HepG2 (cell line): ENCODE measurements around the gene HIBADH. TPM values are rescaled to one million over a fixed set of nuclear protein-coding genes. Genes with fewer than 3 reads are reported as not detected.

Experiments
- ATAC-seq: fragments of 200-7000 bp; cut with Tn5 transposase; 3 replicates; pipeline ENCODE4 v1.9.1; 2020; ENCODE audit warnings: mild to moderate bottlenecking, moderate library complexity
- BruUV-seq: library from RNA; stranded (reverse); fragments of 400-500 nt; replicated peaks from 2 replicates; lab custom pipeline; 2021; lab: Mats Ljungman, UMichigan
- CTCF ChIA-PET: fragments of 300-600 bp; formaldehyde crosslinking; extraction: SDS; loops from one replicate; lab custom pipeline; 2021; ENCODE audit warnings: low total read pairs, inconsistent platforms, low intra/inter-chr PET ratio; lab: Yijun Ruan, JAX
- POLR2A ChIA-PET: fragments of 350-600 bp; sonication (Branson Sonifier 250); formaldehyde crosslinking; loops from one replicate; lab custom pipeline; 2020; ENCODE audit warnings: antibody characterized with exemption, inconsistent platforms; lab: Yijun Ruan, JAX
- DNase-seq: peaks from one replicate; pipeline ENCODE4 v3.0.0-alpha.2; 2015; ENCODE audit warnings: low spot score
- FAIRE-seq: peaks from 3 replicates; lab custom pipeline; 2011; peaks lifted over from hg19 to GRCh38; lab: Jason Lieb, UNC
- H2AFZ ChIP-seq: one replicate; pipeline ENCODE4 v1.6.1; 2011; ENCODE audit warnings: low read length, inconsistent platforms
- H3K27ac ChIP-seq: fragments of 300-600 bp; 3 replicates; pipeline ENCODE4 v1.8.0; 2011; ENCODE audit warnings: mixed run types, mild to moderate bottlenecking, mixed read lengths, low read length, inconsistent platforms; ENCODE audit not compliant: insufficient read depth; ENCODE audit errors: extremely low read length
- H3K27me3 ChIP-seq, 2 experiments: fragments of 200-600 bp in 1 of 2; 2 replicates in 1 of 2; 3 replicates in 1 of 2; pipeline versions ENCODE4 v1.6.0 to v1.8.0; 2011; ENCODE audit warnings: low read length in 2 of 2, mild to moderate bottlenecking in 2 of 2, moderate library complexity in 2 of 2, inconsistent platforms in 1 of 2; ENCODE audit not compliant: insufficient read depth in 2 of 2, control insufficient read depth in 1 of 2
- H3K36me3 ChIP-seq, 2 experiments: fragments of 200-600 bp in 1 of 2; replicated peaks in 1 of 2; 2 replicates in 1 of 2; 3 replicates in 1 of 2; pipeline versions ENCODE4 v1.5.1 to v1.8.0; 2011; ENCODE audit warnings: low read length in 2 of 2, inconsistent platforms in 1 of 2; ENCODE audit not compliant: insufficient read depth in 2 of 2, control insufficient read depth in 1 of 2
- H3K4me1 ChIP-seq: 2 replicates; pipeline ENCODE4 v1.5.1; 2012; ENCODE audit warnings: low read length, inconsistent platforms; ENCODE audit not compliant: insufficient read depth
- H3K4me2 ChIP-seq: 2 replicates; pipeline ENCODE4 v1.6.0; 2011; ENCODE audit warnings: low read depth, low read length, inconsistent platforms
- H3K4me3 ChIP-seq, 3 experiments: fragments of 200-600 bp in 1 of 3; sonication (generic), shearing (Covaris generic) in 1 of 3; replicated peaks in 1 of 3; 2 replicates each; pipeline ENCODE4 v1.5.1; 2011 to 2016; ENCODE audit warnings: low read length in 3 of 3, inconsistent platforms in 2 of 3, low read depth in 2 of 3, mild to moderate bottlenecking in 2 of 3, control low read depth in 1 of 3, mixed read lengths in 1 of 3; ENCODE audit not compliant: insufficient read depth in 1 of 3
- H3K79me2 ChIP-seq: one replicate; pipeline ENCODE4 v1.6.1; 2011; ENCODE audit warnings: low read length, inconsistent platforms; ENCODE audit not compliant: insufficient read depth
- H3K9ac ChIP-seq: 2 replicates; pipeline ENCODE4 v1.6.0; 2011; ENCODE audit warnings: mild to moderate bottlenecking, low read depth, low read length, inconsistent platforms; ENCODE audit not compliant: insufficient read depth
- H3K9me3 ChIP-seq: 2 replicates; pipeline ENCODE4 v1.5.1; 2012; ENCODE audit warnings: mild to moderate bottlenecking, low read length
- H4K20me1 ChIP-seq: 2 replicates; pipeline ENCODE4 v1.6.0; 2011; ENCODE audit warnings: inconsistent platforms, mild to moderate bottlenecking, low read length, moderate library complexity; ENCODE audit not compliant: insufficient read depth
- BRCA1 ChIP-seq: sonication (generic); formaldehyde crosslinking; IDR thresholded peaks from 2 replicates; pipeline ENCODE4 v1.4.0; 2020; ENCODE audit warnings: missing genetic modification reagents
- IRX3 ChIP-seq: sonication (generic); formaldehyde crosslinking; IDR thresholded peaks from 2 replicates; pipeline ENCODE4 v1.8.1; 2023; ENCODE audit warnings: mild to moderate bottlenecking, low read depth, missing genetic modification reagents, borderline replicate concordance
- NRL ChIP-seq: sonication (generic); formaldehyde crosslinking; IDR thresholded peaks from 2 replicates; pipeline ENCODE4 v1.5.0; 2020; ENCODE audit warnings: missing genetic modification reagents, mild to moderate bottlenecking, moderate library complexity, borderline replicate concordance
- PCBP1 ChIP-seq: fragments of 200-400 bp; formaldehyde crosslinking; IDR thresholded peaks from 2 replicates; pipeline ENCODE4 v1.6.1; 2017; ENCODE audit warnings: mild to moderate bottlenecking, low read depth, low read length, borderline replicate concordance
- ZBTB21 ChIP-seq: sonication (generic); formaldehyde crosslinking; IDR thresholded peaks from 2 replicates; pipeline ENCODE4 v1.4.0; 2020; ENCODE audit warnings: missing genetic modification reagents
- ZKSCAN5 ChIP-seq: sonication (generic); formaldehyde crosslinking; IDR thresholded peaks from 2 replicates; pipeline ENCODE4 v1.5.1; 2020; ENCODE audit warnings: mild to moderate bottlenecking, missing genetic modification reagents
- ZNF230 ChIP-seq: sonication (generic); formaldehyde crosslinking; IDR thresholded peaks from 2 replicates; pipeline ENCODE4 v1.4.0; 2020; ENCODE audit warnings: mild to moderate bottlenecking, missing genetic modification reagents
- ZNF317 ChIP-seq: sonication (generic); formaldehyde crosslinking; IDR thresholded peaks from 2 replicates; pipeline ENCODE4 v1.5.0; 2020; ENCODE audit warnings: mild to moderate bottlenecking, missing genetic modification reagents
- ZNF773 ChIP-seq: sonication (generic); formaldehyde crosslinking; IDR thresholded peaks from 2 replicates; pipeline ENCODE4 v1.4.0; 2020; ENCODE audit warnings: missing genetic modification reagents, borderline replicate concordance
- WGBS: methylation state at CpG from one replicate; pipeline ENCODE4 v1.1.6; 2017; ENCODE audit warnings: low lambda C conversion rate; 5-methylcytosine and 5-hydroxymethylcytosine counted together
- in situ Hi-C: cut with HindIII; loops from 2 replicates; pipeline ENCODE4 v1.10.0; 2017; ENCODE audit warnings: low pct_unique_long_range_greater_than_20kb; ENCODE audit not compliant: extremely low pct_ligation_motif_present
- intact Hi-C: fragments of 100-400 bp; cut with micrococcal nuclease; formaldehyde crosslinking; loops from one replicate; pipeline ENCODE4 v1.10.0; 2022; ENCODE audit not compliant: unreplicated experiment
- polyA plus RNA-seq, 8 experiments: library from polyadenylated mRNA; depleted of rRNA in 3 of 8; stranded (reverse) in 7 of 8; unstranded in 1 of 8; fragments of >200 nt; fragmentation: Illumina TruSeq in 4 of 8; extraction: Trizol in 4 of 8; gene quantifications; 2 replicates each; pipeline versions ENCODE4 v1.2.1 to v1.2.3, GENCODE V29; 2011 to 2016; ENCODE audit warnings: low read depth in 4 of 8, missing spikeins in 1 of 8, mixed read lengths in 1 of 8; ENCODE audit not compliant: insufficient read depth in 1 of 8
- total RNA-seq, 5 experiments: library from RNA; depleted of rRNA; stranded (reverse); fragments of >200 nt; fragmentation: Illumina TruSeq; extraction: Trizol; gene quantifications; 2 replicates each; pipeline ENCODE4 v1.2.3, GENCODE V29; 2016; ENCODE audit warnings: low read depth in 1 of 5
- TF ChIP-seq, protein P1 (sequence below): sonication (generic); formaldehyde crosslinking; IDR thresholded peaks from 2 replicates; pipeline ENCODE4 v1.8.0; 2022; ENCODE audit warnings: missing genetic modification reagents, mild to moderate bottlenecking, borderline replicate concordance
- TF ChIP-seq, protein P2 (sequence below): sonication (generic); formaldehyde crosslinking; IDR thresholded peaks from 2 replicates; pipeline ENCODE4 v1.8.1; 2022; ENCODE audit warnings: mild to moderate bottlenecking, missing genetic modification reagents
- TF ChIP-seq, protein P3 (sequence below): sonication (generic); formaldehyde crosslinking; IDR thresholded peaks from 2 replicates; pipeline ENCODE4 v1.4.0; 2020; ENCODE audit warnings: missing genetic modification reagents
- TF ChIP-seq, protein P4 (sequence below): sonication (generic); formaldehyde crosslinking; IDR thresholded peaks from 2 replicates; pipeline ENCODE4 v1.4.0; 2020; ENCODE audit warnings: missing genetic modification reagents
- TF ChIP-seq, protein P5 (sequence below): sonication (generic); formaldehyde crosslinking; IDR thresholded peaks from 2 replicates; pipeline ENCODE4 v1.4.0; 2020; ENCODE audit warnings: mild to moderate bottlenecking, low read depth, missing genetic modification reagents

Gene HIBADH
- total and polyA plus RNA-seq, 2 of the 13 experiments (the other 11 are each of a cell fraction or from before 2014, with no cell fraction given): 49.9 to 59.5 TPM

DNA sequence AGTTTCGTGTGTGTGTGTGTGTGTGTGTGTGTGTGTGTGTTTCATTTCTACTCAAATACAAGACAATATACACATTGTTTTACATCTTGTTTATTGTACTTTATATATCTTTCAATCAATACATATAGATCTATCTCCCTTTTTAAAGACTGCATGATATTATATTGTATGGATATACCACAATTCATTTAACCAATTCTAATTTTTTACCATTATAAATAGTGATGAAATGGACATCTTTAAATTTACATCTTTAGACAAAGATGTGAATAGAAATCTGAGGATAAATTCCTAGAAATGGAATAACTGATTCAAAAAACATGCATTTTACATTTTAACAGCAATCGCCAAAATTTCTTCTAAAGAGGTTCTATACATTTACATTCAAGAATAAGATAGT lies 23.2 kb upstream of the HIBADH start (continued):
- TF ChIP-seq, protein P1, sequence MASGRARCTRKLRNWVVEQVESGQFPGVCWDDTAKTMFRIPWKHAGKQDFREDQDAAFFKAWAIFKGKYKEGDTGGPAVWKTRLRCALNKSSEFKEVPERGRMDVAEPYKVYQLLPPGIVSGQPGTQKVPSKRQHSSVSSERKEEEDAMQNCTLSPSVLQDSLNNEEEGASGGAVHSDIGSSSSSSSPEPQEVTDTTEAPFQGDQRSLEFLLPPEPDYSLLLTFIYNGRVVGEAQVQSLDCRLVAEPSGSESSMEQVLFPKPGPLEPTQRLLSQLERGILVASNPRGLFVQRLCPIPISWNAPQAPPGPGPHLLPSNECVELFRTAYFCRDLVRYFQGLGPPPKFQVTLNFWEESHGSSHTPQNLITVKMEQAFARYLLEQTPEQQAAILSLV (CRISPR knock-in tag): no peak

DNA sequence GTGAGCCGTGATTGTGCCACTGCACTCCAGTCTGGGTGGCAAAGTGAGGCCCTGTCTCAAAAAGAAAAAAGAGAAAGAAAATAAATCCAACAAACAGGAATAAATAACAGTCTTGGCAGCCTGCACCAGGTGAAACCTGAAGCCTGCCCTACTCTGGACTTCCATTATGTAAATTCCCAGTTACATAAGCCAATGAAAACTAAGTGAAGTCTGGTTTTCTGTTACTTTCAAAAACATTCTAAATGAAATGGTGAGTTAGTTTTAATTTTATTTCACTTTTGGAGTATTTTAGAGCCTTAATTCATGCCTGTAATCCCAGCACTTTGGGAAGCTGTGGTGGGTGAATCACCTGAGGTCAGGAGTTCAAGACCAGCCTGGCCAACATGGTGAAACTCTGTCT lies 22.5 kb upstream of the HIBADH start:
- Histone ChIP-seq H3K27ac (no peak overlapping the region), H2AFZ (no peak overlapping the region), H3K4me3 (no peak overlapping the region), H3K79me2 (no peaks in the 10 kb centered on the region), H3K4me2 (no peak overlapping the region), H3K9ac (no peak overlapping the region), H3K9me3 (no peaks in the 10 kb centered on the region), H4K20me1 (no peaks in the 10 kb centered on the region), H3K36me3 (no peaks in the 10 kb centered on the region), H3K27me3 (no peaks in the 10 kb centered on the region), H3K4me1 (peaks cover 31% of the 10 kb centered on the region)
- no peak for TF ChIP-seq NRL
- TF ChIP-seq ZBTB21 (CRISPR knock-in tag): no peak
- TF ChIP-seq, protein P2, sequence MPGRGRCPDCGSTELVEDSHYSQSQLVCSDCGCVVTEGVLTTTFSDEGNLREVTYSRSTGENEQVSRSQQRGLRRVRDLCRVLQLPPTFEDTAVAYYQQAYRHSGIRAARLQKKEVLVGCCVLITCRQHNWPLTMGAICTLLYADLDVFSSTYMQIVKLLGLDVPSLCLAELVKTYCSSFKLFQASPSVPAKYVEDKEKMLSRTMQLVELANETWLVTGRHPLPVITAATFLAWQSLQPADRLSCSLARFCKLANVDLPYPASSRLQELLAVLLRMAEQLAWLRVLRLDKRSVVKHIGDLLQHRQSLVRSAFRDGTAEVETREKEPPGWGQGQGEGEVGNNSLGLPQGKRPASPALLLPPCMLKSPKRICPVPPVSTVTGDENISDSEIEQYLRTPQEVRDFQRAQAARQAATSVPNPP: no peak
- TF ChIP-seq ZNF230 (CRISPR knock-in tag): no peak
- TF ChIP-seq, protein P3, sequence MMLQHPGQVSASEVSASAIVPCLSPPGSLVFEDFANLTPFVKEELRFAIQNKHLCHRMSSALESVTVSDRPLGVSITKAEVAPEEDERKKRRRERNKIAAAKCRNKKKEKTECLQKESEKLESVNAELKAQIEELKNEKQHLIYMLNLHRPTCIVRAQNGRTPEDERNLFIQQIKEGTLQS: no peak
- TF ChIP-seq, protein P4, sequence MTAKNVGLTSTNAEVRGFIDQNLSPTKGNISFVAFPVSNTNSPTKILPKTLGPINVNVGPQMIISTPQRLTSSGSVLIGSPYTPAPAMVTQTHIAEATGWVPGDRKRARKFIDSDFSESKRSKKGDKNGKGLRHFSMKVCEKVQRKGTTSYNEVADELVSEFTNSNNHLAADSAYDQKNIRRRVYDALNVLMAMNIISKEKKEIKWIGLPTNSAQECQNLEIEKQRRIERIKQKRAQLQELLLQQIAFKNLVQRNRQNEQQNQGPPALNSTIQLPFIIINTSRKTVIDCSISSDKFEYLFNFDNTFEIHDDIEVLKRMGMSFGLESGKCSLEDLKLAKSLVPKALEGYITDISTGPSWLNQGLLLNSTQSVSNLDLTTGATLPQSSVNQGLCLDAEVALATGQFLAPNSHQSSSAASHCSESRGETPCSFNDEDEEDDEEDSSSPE: no peak
- TF ChIP-seq, protein P5, sequence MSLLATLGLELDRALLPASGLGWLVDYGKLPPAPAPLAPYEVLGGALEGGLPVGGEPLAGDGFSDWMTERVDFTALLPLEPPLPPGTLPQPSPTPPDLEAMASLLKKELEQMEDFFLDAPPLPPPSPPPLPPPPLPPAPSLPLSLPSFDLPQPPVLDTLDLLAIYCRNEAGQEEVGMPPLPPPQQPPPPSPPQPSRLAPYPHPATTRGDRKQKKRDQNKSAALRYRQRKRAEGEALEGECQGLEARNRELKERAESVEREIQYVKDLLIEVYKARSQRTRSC (CRISPR knock-in tag): no peak
- no peak for TF ChIP-seq PCBP1
- TF ChIP-seq ZNF773 (CRISPR knock-in tag): no peak
- no peak for TF ChIP-seq IRX3 (CRISPR knock-in tag)
- no peak for TF ChIP-seq ZKSCAN5
- TF ChIP-seq ZNF317: no peak
- TF ChIP-seq BRCA1 (CRISPR knock-in tag): no peak
- BruUV-seq: no TSS peak
- CTCF ChIA-PET: no interaction called here
- POLR2A ChIA-PET: no interaction called here
- in situ Hi-C loops (loop anchor here (10.0 kb wide), 1 partner anchor 240 kb away; no protein-coding TSS in a partner anchor), intact Hi-C loops (no loop called here)
- ATAC-seq (no peak), FAIRE-seq (no peak), DNase-seq (no peak)
- 100% methylated on average over 1 of the region's 1 CpG for WGBS
